PC-3 (cell line): Measurements from ENCODE around the gene IRF3. TPM values are rescaled to one million over a fixed set of nuclear protein-coding genes. Genes with fewer than 3 reads are reported as not detected.

Experiments
- ATAC-seq: fragments of 200-7000 bp; cut with Tn5 transposase; 2 replicates; pipeline ENCODE4 v1.9.1; 2020; ENCODE audit warnings: mild to moderate bottlenecking, moderate library complexity
- BruUV-seq: library from RNA; stranded (reverse); fragments of 400-500 nt; replicated peaks from 2 replicates; lab custom pipeline; 2021; lab: Mats Ljungman, UMichigan
- CTCF ChIA-PET: fragments of 300-600 bp; sonication (Branson Sonifier 250); formaldehyde crosslinking; loops from one replicate; lab custom pipeline; 2022; ENCODE audit warnings: antibody characterized with exemption; lab: Charles Lee
- POLR2A ChIA-PET: fragments of 300-600 bp; sonication (Branson Sonifier 250); formaldehyde crosslinking; loops from one replicate; lab custom pipeline; 2022; ENCODE audit warnings: antibody characterized with exemption; ENCODE audit not compliant: unreplicated experiment; lab: Charles Lee
- DNase-seq: peaks from one replicate; pipeline ENCODE4 v3.0.0-alpha.2; 2015
- H2AFZ ChIP-seq: fragments of 300-600 bp; sonication (generic); 2 replicates; pipeline ENCODE4 v1.6.0; 2016; ENCODE audit warnings: antibody characterized with exemption, low read length
- H3F3A ChIP-seq: fragments of 300-600 bp; sonication (generic); one replicate; pipeline ENCODE4 v1.6.0; 2017; ENCODE audit warnings: antibody characterized with exemption, low read length, control low read depth, mild to moderate bottlenecking; ENCODE audit not compliant: unreplicated experiment
- H3K27ac ChIP-seq: fragments of 300-600 bp; sonication (generic); 2 replicates; pipeline ENCODE4 v1.5.1; 2016; ENCODE audit warnings: mild to moderate bottlenecking, low read length
- H3K27me3 ChIP-seq: fragments of 300-600 bp; sonication (generic); 2 replicates; pipeline ENCODE4 v1.6.1; 2016; ENCODE audit warnings: low read length, mixed read lengths
- H3K36me3 ChIP-seq: fragments of 300-600 bp; sonication (generic); 2 replicates; pipeline ENCODE4 v1.6.1; 2016; ENCODE audit warnings: low read depth, mixed run types, low read length, mixed read lengths
- H3K4me1 ChIP-seq: fragments of 300-600 bp; sonication (generic); 2 replicates; pipeline ENCODE4 v1.5.1; 2016; ENCODE audit warnings: low read length; ENCODE audit not compliant: insufficient read depth
- H3K4me2 ChIP-seq: fragments of 300-600 bp; sonication (generic); 2 replicates; pipeline ENCODE4 v1.6.0; 2016; ENCODE audit warnings: low read length
- H3K4me3 ChIP-seq: fragments of 300-600 bp; sonication (generic); 2 replicates; pipeline ENCODE4 v1.5.1; 2016; ENCODE audit warnings: mild to moderate bottlenecking, low read length, mixed read lengths
- H3K79me2 ChIP-seq: fragments of 300-600 bp; sonication (generic); 2 replicates; pipeline ENCODE4 v1.6.1; 2017; ENCODE audit warnings: low read length, mixed read lengths
- H3K9ac ChIP-seq: fragments of 300-600 bp; sonication (generic); 2 replicates; pipeline ENCODE4 v1.6.0; 2016; ENCODE audit warnings: mild to moderate bottlenecking, low read length
- H3K9me2 ChIP-seq: fragments of 300-600 bp; sonication (generic); replicated peaks from 2 replicates; pipeline ENCODE4 v1.6.1; 2016; ENCODE audit warnings: mixed run types, low read length, mixed read lengths
- H3K9me3 ChIP-seq: fragments of 300-600 bp; sonication (generic); 2 replicates; pipeline ENCODE4 v1.6.1; 2016; ENCODE audit warnings: low read length, mixed read lengths
- H4K20me1 ChIP-seq: fragments of 300-600 bp; sonication (generic); 2 replicates; pipeline ENCODE4 v1.6.1; 2016; ENCODE audit warnings: low read length, mixed read lengths
- CTCF ChIP-seq: fragments of 300-600 bp; sonication (generic); conservative IDR thresholded peaks from 2 replicates; pipeline ENCODE4 v1.5.1; 2017; ENCODE audit warnings: antibody characterized with exemption, low read depth, mild to moderate bottlenecking, low read length
- EZH2 ChIP-seq: fragments of 300-600 bp; sonication (generic); IDR thresholded peaks from one replicate; pipeline ENCODE4 v1.6.1; 2017; ENCODE audit warnings: antibody characterized with exemption, mild to moderate bottlenecking, low read length; ENCODE audit not compliant: unreplicated experiment
- EZH2phosphoT487 ChIP-seq: fragments of 300-600 bp; sonication (generic); IDR thresholded peaks from 2 replicates; pipeline ENCODE4 v1.6.1; 2018; ENCODE audit warnings: mild to moderate bottlenecking, antibody characterized with exemption, low read length, borderline replicate concordance
- intact Hi-C: fragments of 100-400 bp; cut with micrococcal nuclease; formaldehyde crosslinking; loops from 2 replicates; pipeline ENCODE4 v1.9.0; 2023
- microRNA-seq: library from miRNA; unstranded; fragments of <30 nt; microRNA quantifications from one replicate; pipeline ENCODE4 v1.1.0, GENCODE V29; 2020; ENCODE audit not compliant: unreplicated experiment
- total RNA-seq: library from RNA; depleted of rRNA; stranded (reverse); fragments of >200 nt; gene quantifications from 2 replicates; pipeline ENCODE4 v1.2.3, GENCODE V29; 2014; rRNA removed

IRF3 gene
- total RNA-seq, 1 experiment from 2014 or later: 236 TPM

GRCh38 chr19:49614096-49614833 is 51.4 kb downstream of the IRF3 start:
- no TSS peak for BruUV-seq
- H4K20me1 ChIP-seq: no peaks in the 10 kb centered on the region
- H3K4me1 ChIP-seq: peaks cover 29% of the 10 kb centered on the region
- H3K36me3 ChIP-seq: peaks cover 33% of the 10 kb centered on the region
- CTCF ChIA-PET: interaction anchor here (0.5 kb wide), 1 partner anchor 23 kb away, joined by 9 read pairs; no protein-coding TSS in a partner anchor
- H3K4me3 ChIP-seq: peak overlapping the region; percentile 39
- POLR2A ChIA-PET: interaction anchor here (0.6 to 1.0 kb wide), 2 partner anchors 23 to 28 kb away, joined by 3 to 4 read pairs; partner anchors contain the start of gene SCAF1
- ATAC-seq (peak; percentile 92), DNase-seq (peak; percentile 97)
- intact Hi-C loops: loop anchor here (1.0 kb wide), 2 partner anchors 21 to 26 kb away; partner anchors contain the start of gene RRAS
- H3K9ac ChIP-seq: peak overlapping the region; percentile 73
- no peak overlapping the region for H2AFZ ChIP-seq
- H3K9me2 ChIP-seq: no peaks in the 10 kb centered on the region
- no peaks in the 10 kb centered on the region for H3K9me3 ChIP-seq
- H3K4me2 ChIP-seq: peak overlapping the region; percentile 79
- peaks cover 42% of the 10 kb centered on the region for H3K79me2 ChIP-seq
- TF ChIP-seq CTCF (peak; percentile 45; the same call in 1 of the 2 replicates), EZH2phosphoT487 (no peak)
- H3K27me3 ChIP-seq: no peaks in the 10 kb centered on the region
- peak overlapping the region; percentile 92 for H3K27ac ChIP-seq
- H3F3A ChIP-seq: peaks cover 8% of the 10 kb centered on the region

DNA sequence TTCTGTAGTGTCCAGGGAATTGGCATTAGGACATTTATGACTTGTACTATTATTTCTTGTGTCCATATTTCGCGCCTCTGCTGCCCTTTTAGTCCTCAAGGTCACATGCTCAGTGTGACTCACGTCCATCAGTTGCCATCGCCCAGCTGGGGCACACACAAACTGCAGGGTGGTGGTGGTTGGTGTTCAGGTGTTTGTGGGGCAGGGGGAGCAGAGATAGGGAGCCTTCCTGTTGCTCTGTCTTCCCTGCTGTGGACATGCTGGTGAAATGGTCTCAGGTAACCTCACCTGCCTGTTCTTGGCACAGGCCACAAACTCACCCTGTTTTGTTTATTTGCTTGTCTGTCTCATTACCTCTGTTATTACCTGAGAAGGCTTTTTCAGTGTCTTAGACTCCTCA is 52.3 kb downstream of the IRF3 start:
- peak overlapping the region; percentile 79 for H3K4me2 ChIP-seq
- ChIA-PET POLR2A (interaction anchor here (0.5 kb wide), 1 partner anchor 27 kb away, joined by 4 read pairs; the partner anchor contains the start of gene RRAS), CTCF (no interaction called here)
- H3K79me2 ChIP-seq: peaks cover 51% of the 10 kb centered on the region
- TF ChIP-seq EZH2: no peak
- H3K9me3 ChIP-seq: no peaks in the 10 kb centered on the region
- H3K4me1 ChIP-seq: peaks cover 29% of the 10 kb centered on the region
- no TSS peak for BruUV-seq
- H3K9me2 ChIP-seq: no peaks in the 10 kb centered on the region
- no peak overlapping the region for H2AFZ ChIP-seq
- peak overlapping the region; percentile 72 for H3K9ac ChIP-seq
- peaks cover 8% of the 10 kb centered on the region for H3F3A ChIP-seq
- intact Hi-C loops: no loop called here
- H3K4me3 ChIP-seq: peak overlapping the region; percentile 39
- peak overlapping the region; percentile 92 for H3K27ac ChIP-seq
- DNase-seq (peak; percentile 63), ATAC-seq (peak; percentile 53)
- no peaks in the 10 kb centered on the region for H3K27me3 ChIP-seq
- H3K36me3 ChIP-seq: peaks cover 40% of the 10 kb centered on the region
- H4K20me1 ChIP-seq: no peaks in the 10 kb centered on the region

Small RNA genes within 50 kb of the gene (microRNA-seq; reads per million reads assigned to microRNA genes)
- not detected for gene MIR5088

Other genes with a start within 250 kb of the IRF3 start
- gene PTH2, start 242.4 kb downstream of the IRF3 start, total RNA-seq: not detected in 2 replicates
- not detected in 2 replicates for gene GFY, start 240.5 kb downstream of the IRF3 start, total RNA-seq
- gene SLC17A7, start 224.3 kb downstream of the IRF3 start, total RNA-seq: 0.11 TPM in 1 of 2 replicates, not detected in the other
- gene PIH1D1, start 214.0 kb downstream of the IRF3 start, total RNA-seq: 171 and 200 TPM in 2 replicates
- not detected in 2 replicates for gene ALDH16A1, start 212.6 kb downstream of the IRF3 start, total RNA-seq
- gene FLT3LG, start 191.6 kb downstream of the IRF3 start, total RNA-seq: 0.18 and 2.8 TPM in 2 replicates
- gene RPL13A, start 178.2 kb downstream of the IRF3 start, total RNA-seq: 3,023 and 3,169 TPM in 2 replicates
- gene RPS11, start 169.4 kb downstream of the IRF3 start, total RNA-seq: 3,913 and 5,174 TPM in 2 replicates
- gene FCGRT, start 153.2 kb downstream of the IRF3 start, total RNA-seq: 46.3 and 46.7 TPM in 2 replicates
- 33.7 and 70.4 TPM in 2 replicates for gene RCN3, start 137.9 kb downstream of the IRF3 start, total RNA-seq
- 195 and 214 TPM in 2 replicates for gene NOSIP, start 85.3 kb downstream of the IRF3 start, total RNA-seq
- 16.4 and 17.0 TPM in 2 replicates for gene PRRG2, start 84.5 kb downstream of the IRF3 start, total RNA-seq
- 14.6 and 25.7 TPM in 2 replicates for gene PRR12, start 74.7 kb downstream of the IRF3 start, total RNA-seq
- gene RRAS, start 25.7 kb downstream of the IRF3 start, total RNA-seq: 24.0 and 32.0 TPM in 2 replicates
- gene SCAF1, start 23.6 kb downstream of the IRF3 start, total RNA-seq: 46.8 and 78.6 TPM in 2 replicates
- gene BCL2L12, start 76 bp upstream of the IRF3 start, total RNA-seq: 82.5 and 104 TPM in 2 replicates
- gene PRMT1, start 11.4 kb upstream of the IRF3 start, total RNA-seq: 625 and 761 TPM in 2 replicates
- gene ADM5, start 23.7 kb upstream of the IRF3 start, total RNA-seq: 5.0 and 6.3 TPM in 2 replicates
- 11.5 and 13.6 TPM in 2 replicates for gene CPT1C, start 25.3 kb upstream of the IRF3 start, total RNA-seq
- gene TSKS, start 97.4 kb upstream of the IRF3 start, total RNA-seq: not detected in 2 replicates
- gene AP2A1, start 101.1 kb upstream of the IRF3 start, total RNA-seq: 143 and 159 TPM in 2 replicates
- gene FUZ, start 147.4 kb upstream of the IRF3 start, total RNA-seq: 9.4 and 10.9 TPM in 2 replicates
- gene MED25, start 152.4 kb upstream of the IRF3 start, total RNA-seq: 47.5 and 54.9 TPM in 2 replicates
- 138 and 148 TPM in 2 replicates for gene PTOV1, start 185.3 kb upstream of the IRF3 start, total RNA-seq
- gene PNKP, start 201.7 kb upstream of the IRF3 start, total RNA-seq: 141 and 172 TPM in 2 replicates
- gene AKT1S1, start 211.5 kb upstream of the IRF3 start, total RNA-seq: 42.3 and 61.0 TPM in 2 replicates
- gene TBC1D17, start 211.8 kb upstream of the IRF3 start, total RNA-seq: 17.8 and 18.8 TPM in 2 replicates
- gene IL4I1, start 231.0 kb upstream of the IRF3 start, total RNA-seq: 0.29 and 2.2 TPM in 2 replicates